GM13976 (cell line): ENCODE data around the gene SLC2A14.
"Not testable (repeated sequence)": the region's sequence is repeated elsewhere in the genome, so short reads cannot be mapped to it uniquely, and the experiment has no call there.

Experiments
- DNase-seq: peaks from one replicate; pipeline ENCODE4 v3.0.0; 2012; ENCODE audit warnings: low spot score
- in situ Hi-C: fragments of 300-500 bp; cut with MboI; formaldehyde crosslinking; loops from one replicate; pipeline ENCODE4 v1.12.0; 2022; ENCODE audit warnings: low sequenced_read_pairs, mixed read lengths, inconsistent platforms; ENCODE audit not compliant: unreplicated experiment
- TF ChIP-seq, protein P1 (sequence below): IDR thresholded peaks from 2 replicates; pipeline ENCODE4 v1.5.1; 2012; ENCODE audit warnings: borderline replicate concordance, mild to moderate bottlenecking; ENCODE audit not compliant: insufficient read depth; ENCODE audit errors: extremely low read depth, missing control alignments, control extremely low read depth

SLC2A14 gene

DNA sequence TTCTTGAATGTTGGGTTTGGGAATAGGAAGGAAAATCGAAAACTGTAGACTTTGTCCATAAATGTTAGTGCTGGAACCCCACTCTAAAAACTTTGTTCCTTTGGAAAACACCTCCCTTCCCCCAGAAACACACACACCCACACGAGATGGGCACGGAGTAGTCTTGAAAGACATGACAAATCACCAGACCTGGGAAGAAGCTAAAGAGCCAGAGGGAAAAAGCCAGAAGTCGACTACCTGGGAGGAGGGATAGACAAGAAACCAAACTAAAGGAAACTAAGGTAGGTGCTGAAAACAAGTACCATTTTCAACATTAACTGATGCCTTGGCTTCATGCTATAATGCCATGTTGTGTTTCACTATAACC, 84.4 kb downstream of the SLC2A14 start:
- TF ChIP-seq, protein P1, sequence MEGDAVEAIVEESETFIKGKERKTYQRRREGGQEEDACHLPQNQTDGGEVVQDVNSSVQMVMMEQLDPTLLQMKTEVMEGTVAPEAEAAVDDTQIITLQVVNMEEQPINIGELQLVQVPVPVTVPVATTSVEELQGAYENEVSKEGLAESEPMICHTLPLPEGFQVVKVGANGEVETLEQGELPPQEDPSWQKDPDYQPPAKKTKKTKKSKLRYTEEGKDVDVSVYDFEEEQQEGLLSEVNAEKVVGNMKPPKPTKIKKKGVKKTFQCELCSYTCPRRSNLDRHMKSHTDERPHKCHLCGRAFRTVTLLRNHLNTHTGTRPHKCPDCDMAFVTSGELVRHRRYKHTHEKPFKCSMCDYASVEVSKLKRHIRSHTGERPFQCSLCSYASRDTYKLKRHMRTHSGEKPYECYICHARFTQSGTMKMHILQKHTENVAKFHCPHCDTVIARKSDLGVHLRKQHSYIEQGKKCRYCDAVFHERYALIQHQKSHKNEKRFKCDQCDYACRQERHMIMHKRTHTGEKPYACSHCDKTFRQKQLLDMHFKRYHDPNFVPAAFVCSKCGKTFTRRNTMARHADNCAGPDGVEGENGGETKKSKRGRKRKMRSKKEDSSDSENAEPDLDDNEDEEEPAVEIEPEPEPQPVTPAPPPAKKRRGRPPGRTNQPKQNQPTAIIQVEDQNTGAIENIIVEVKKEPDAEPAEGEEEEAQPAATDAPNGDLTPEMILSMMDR = no peak
- in situ Hi-C loops = no loop called here

DNA sequence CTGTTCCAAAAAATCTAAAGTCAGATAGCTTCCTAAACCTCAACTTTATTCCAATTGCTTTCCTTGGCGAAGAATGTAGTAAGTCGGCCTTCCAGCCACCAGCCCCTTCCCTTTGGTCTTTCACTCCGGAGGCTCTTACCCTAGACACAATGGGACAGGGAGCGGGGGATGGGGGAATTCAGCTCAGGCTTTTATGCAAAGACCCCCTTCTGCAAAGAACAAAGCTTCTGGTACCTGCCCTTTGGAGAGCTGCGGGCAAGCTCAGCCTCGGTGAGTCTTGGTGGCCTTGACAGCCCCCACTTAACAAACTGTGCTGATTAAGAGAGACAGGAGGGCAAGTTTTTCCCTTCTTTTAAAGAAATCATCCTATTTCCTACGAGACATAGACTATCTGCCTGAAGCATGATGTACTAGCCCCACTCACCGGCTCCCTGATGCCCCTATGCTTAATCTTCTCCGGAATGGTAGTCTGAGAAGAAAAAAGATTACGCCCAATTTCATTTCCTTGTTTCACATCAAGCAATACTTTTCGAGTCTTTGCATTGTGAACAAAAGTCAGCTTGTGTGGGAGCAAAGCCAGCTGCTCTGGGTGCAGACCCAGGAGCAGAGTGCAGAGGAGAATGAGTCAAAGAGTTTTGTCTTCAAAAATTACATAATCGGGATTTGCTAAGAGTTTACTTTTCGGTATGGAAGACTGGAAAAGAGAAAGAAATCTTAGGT, 85.0 kb downstream of the SLC2A14 start:
- TF ChIP-seq, protein P1 = no peak
- DNase-seq = no peak
- in situ Hi-C loops = no loop called here

More for the DNA sequence above, 84.4 kb downstream of the SLC2A14 start:
- no peak for DNase-seq

DNA sequence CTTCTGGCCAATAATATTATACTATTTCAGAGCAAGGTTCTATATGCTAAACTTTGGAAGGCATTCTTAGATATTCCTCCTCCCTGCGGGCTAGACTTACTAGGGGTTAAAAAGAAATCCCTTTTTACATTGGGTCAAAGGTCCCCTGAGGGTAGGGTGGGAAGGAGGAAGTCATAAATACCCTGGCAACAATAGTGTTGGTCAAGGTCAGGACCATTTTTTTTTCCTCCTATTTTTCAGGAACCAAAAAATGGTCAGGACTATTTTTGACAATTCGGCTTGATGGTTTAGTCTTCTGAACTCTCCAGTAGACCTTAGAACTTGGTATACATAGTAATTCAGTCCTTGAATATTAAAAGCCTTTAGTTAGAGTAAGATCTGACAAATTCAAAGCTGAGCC, 88.0 kb downstream of the SLC2A14 start:
- in situ Hi-C loops = no loop called here
- no peak for DNase-seq
- TF ChIP-seq, protein P1 = no peak

DNA sequence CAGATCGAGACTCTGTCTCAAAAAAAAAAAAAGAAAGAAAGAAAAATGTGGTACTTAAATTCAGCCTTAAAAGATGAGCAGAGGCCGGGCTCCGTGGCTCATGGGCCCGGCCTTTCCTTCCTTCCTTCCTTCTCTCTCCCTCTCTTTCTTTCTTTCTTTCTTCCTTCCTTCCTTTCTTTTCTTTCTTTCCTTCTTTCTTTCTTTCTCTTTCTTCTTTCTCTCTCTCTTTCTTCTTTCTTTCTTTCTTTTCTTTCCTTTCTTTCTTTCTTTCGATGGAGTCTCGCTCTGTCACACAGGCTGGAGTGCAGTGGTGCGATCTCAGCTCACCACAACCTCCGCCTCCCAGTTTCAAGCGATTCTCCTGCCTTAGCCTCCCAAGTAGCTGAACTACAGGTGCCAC, 89.3 kb downstream of the SLC2A14 start:
- in situ Hi-C loops, DNase-seq: not testable (repeated sequence)

DNA sequence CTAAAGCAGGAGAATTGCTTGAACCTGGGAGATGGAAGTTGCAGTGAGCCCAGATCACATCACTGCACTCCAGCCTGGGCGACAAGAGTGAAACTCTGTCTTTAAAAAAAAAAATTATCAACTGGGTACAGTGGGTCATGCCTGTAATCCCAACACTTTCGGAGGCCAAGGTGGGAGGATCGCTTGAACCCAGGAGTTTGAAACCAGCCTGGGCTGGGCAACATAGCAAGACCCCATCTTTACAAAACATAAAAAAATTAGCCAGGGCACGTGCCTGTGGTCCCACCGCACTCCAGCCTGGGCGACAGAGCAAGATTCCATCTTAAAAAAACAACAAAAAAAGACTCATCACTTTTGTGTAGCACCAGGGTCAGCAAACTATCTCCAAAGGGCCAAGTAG, 90.7 kb downstream of the SLC2A14 start:
- in situ Hi-C loops = no loop called here
- DNase-seq = no peak
- TF ChIP-seq, protein P1 = no peak

DNA sequence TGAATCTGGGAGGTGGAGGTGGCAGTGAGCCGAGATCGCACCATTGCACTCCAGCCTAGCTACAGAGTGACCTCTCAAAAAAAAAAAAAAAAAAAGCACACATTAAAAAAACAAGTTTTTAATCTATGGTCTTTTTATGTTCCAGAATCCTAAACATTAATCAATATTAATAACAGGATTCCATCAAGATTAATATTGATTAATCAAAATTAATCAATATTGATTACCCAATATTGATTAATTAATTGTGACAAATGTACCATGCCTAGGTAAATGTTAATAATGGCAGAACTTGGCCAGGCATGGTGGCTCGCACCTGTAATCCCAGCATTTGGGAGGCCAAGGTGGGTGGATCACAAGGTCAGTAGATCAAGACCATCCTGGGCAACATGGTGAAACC, 91.4 kb downstream of the SLC2A14 start:
- in situ Hi-C loops = no loop called here
- TF ChIP-seq, protein P1 = no peak
- no peak for DNase-seq

DNA sequence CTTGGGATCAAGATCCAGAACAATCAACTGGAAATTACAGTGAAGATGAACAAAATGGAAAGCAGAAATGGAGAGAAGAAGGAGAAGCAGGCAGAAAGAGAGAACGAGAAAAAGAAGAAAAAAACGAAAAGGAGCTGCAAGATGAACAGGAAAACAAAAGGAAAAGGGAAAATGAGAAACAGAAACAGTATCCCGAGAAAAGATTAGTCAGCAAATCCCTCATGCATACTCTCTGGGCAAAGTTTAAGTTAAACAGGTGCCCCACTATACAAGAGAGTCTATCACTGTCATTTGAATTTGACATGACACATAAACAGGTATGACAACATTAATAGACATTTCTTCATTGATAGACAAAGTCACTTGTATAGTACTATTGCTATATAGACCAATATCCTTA, 102.7 kb downstream of the SLC2A14 start:
- in situ Hi-C loops = no loop called here
- TF ChIP-seq, protein P1 = no peak
- no peak for DNase-seq
